UCSD-AML1 (cell line): ENCODE results near the gene SIT1.

Experiments used
- DNase-seq: peaks from one replicate; lab custom pipeline; 2025; ENCODE audit not compliant: unreplicated experiment; lab: John Stamatoyannopoulos, UW

Gene SIT1

DNA sequence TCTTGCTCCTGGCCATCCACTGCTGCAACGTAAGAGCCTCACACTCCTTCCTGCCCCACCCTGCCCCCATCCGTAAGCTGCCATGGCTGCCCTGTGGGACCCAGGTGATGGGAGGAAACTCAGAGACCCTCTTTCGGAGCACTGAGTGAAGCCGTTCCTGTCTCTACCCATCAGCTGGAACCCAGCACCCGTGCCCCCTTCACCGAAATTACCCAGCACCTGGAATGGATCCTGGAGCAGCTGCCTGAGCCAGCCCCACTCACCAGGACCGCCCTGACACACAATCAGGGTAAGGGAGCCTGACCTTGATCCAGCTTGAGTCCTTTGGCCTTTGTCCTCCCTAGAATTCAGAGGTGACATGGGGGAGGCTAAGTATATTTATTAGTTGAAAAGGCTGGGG is 42.5 kb downstream of the SIT1 start:
- no peak for DNase-seq

DNA sequence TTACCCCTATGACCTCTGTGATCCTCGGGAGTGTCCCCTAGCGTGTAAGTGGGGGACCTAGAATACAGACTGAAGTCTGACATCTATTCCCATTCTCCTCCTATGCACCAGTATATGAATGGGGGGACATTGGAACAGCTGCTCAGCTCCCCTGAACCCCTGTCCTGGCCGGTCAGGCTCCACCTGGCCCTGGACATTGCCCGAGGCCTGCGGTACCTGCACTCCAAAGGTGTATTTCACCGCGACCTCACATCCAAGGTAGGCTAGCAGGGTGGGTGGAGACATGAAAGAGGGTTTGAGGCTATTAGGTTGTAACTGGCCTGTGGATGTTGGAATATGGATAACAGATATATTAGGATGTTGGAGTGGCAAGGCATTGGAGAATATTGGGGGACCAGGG is 44.0 kb downstream of the SIT1 start:
- no peak for DNase-seq

DNA sequence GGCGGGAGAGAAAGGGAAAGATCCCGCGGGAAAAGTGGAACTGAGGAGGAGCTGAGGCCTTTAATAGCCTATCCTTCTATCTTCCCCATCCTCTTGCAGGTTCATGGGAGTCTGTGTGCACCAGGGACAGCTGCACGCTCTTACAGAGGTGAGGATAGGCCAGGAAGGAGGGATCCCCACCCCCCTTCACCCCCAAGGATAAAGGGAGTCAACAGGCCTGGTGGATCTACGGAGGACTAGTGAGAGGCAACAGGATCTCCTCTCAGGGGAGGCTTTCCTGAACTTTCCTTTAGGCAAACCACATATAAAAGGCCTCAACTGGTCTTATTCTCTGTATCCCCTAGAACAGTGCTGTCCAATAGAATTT is 44.6 kb downstream of the SIT1 start:
- DNase-seq: no peak

DNA sequence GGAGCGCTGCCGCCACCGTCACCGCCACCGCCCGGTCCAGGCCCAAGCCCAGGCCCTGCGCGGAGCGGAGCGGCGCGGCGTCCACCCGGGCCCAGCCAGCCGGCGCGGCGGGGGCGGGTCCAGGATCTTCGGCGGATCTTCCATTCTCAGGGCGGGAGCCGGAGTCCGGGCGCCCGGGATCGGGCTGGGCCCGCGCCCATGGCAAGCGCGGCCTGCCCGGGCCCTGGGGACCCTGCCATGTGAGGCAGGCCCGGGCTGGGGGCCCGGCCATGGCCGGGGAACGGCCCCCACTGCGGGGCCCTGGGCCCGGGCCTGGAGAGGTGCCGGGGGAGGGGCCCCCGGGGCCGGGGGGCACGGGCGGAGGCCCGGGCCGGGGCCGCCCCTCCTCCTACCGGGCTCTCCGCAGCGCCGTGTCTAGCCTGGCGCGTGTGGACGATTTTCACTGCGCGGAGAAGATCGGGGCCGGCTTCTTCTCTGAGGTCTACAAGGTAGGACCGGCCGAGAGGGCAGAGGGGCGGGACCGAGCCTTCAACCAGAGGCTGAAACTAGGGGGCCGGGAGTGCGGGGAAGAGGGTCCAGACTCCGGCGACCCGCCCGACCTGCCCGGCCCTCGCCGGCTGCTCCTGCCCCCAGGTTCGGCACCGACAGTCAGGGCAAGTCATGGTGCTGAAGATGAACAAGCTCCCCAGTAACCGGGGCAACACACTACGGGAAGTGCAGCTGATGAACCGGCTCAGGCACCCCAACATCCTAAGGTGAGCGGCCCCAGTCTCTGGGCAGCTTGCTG is 45.2 kb downstream of the SIT1 start:
- DNase-seq: no peak

DNA sequence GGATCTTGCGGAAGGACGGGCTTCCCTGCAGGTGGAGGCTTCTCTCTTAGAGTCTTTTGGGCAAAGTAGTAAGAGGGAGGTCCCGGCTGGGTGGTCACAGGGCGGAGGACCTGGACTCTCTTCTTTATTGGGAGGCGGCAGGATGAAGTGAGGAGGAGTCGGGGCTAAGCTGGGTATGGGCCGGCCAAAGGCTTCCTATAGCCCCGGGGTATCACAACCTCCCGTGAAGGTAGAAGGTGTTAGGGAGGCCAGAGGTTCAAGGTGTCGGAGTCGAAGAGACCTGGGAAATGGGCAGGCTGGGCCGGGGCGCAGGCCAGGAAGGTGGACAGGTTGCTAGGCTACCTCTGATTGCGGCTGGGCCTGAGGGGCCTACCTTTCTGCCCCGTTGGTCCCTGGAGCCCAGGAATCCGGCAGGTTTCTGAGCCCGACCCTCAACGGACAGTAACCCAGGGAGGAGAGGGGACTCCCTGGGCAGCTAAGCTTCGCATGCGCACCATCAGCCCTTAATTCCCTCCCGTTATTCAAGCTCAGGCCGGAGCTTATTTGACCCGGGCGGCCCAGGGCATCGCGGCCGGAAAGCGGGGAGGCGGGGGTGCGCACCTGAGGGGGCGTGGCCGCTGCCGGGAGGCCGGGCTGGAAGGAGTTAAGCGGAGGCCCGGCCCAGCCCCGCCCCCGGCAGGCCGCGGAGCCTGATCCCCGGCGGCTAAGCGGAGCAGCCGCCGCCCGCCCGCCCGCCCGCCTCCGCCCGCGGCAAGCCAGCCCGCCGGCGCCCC is 46.0 kb downstream of the SIT1 start, which contains the start of gene TESK1:
TESK1 (plus strand) TSS at position 685 of the 773 bp plus-strand sequence. CDS start 358 bp downstream, outside the sequence.
- DNase-seq: peak; percentile 80

DNA sequence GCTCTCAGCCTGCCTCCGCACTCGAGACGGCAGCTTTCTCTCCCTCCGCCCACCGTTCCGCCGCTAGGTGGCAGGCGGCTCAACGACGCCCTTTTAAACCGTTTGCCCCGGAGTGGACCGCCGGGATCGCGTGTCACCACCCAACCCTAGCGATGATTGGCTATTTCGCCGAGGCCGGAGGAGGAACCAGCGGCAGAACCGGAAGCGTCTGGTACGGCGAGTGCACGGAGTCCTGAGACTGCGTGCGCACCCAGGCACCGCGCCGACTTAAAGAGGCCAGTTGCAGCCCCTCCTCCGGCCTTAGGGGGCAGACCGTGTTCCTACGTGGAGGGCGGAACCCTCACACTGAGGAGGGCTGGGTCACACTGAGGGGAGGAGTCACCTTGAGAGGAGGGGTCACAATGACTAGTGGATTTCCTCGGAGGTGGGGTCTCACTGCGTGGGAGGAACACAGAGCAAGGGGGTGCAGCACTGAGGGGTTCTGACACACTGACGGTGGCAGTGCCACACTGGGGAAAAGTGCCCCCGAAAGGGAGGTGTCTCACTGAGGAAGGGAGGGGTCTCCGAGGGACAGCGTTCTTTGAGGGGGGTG is 46.6 kb downstream of the SIT1 start:
- DNase-seq: peak; percentile 100

DNA sequence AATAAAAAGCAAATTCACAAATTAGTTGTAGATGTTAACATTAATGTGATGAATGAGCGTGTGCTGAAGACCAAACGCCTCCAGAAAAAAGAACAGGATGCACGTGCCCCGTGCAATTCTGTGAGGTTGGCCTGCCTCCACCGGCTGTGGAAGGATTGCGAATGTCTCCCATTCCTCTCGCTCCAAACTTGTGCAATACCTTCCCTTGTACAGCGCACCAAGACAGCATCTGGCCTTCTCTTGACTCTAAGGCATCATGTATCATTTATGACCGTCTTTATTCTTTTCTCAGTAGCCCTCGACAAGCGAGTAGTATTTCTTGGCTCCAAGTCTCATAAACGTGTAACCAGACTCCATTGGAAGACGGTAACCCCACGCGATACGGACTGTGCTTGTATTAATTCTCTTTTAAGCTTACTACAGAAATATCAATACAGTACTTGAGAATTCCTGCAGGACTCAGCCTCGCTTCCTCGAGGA is 47.2 kb downstream of the SIT1 start:
- peak; percentile 49 for DNase-seq

DNA sequence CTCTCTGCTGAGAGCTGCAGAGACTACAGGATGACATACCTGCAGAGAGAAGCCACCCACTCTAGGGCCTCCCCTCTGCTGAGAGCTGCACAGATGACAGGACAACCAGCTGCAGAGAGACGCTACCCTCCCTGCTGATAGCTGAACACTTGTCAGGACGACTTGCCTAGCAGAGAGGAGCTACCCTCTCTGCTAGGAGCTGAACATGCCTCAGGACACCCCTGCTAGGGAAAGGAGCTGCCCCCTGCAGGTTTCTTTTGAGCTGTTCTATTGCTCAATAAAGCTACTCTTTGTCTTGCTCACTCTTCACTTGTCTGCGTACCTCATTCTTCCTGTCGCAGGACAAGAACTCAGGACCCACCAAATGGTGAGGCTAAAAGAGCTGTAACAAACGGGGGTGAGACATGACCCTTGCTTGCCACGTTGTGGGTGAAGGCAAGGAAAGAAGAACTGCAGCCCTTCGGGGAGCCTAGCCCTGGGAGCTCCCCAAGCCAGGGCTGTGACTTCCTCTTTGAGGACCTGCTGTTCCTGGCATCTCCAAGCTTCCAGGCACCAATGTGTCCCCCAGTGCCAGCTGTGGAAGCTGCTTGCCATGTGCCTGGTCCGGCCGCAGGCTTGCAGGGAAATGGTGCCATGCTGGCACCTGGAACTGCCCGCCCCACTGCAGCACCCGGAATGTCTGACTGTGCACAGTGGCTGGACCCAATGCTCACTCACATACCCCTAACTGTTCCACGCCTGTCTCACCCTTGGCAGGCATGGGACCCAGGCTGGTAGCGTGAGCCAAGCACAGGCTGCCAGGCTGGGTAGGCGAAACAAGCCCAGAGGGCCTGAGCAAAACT is 50.7 kb downstream of the SIT1 start:
- peak; percentile 17 for DNase-seq
